Measurements from ENCODE around the gene ACOT11. TPM values are rescaled to one million over a fixed set of nuclear protein-coding genes. Genes with fewer than 3 reads are reported as not detected.

ACOT11 gene
- 6.9 and 7.2 TPM in 2 replicates for polyA plus RNA-seq (2012; rRNA removed)
- polyA plus RNA-seq (2012; cell fraction: cytosol; rRNA removed), result 2.2 and 3.3 TPM in 2 replicates
- polyA plus RNA-seq (2012; cell fraction: nucleus; rRNA removed), result 18.0 and 20.4 TPM in 2 replicates

GRCh38 chr1:54547601-54548388 lies at the start of gene ACOT11:
Gene ACOT11, plus strand, starts transcription at chr1:54548228. Its CDS starts 82 bp downstream, at chr1:54548310.
- peak; percentile 93 for DNase-seq
- H2AFZ ChIP-seq (ENCODE audit: low read depth), result peak within 1 kb of the TSS; percentile 92
- POLR2A ChIA-PET, result interaction anchor here (0.6 to 1.9 kb wide), 10 partner anchors 12 to 495 kb away, joined by 3 to 13 read pairs (median 4); partner anchors contain the start of gene TMEM59
- TF ChIP-seq MXI1 (IDR thresholded peaks at IDR 0.05; ENCODE audit: low read depth, low read length) (peak; percentile 59; the same call in 1 of the 2 replicates), RCOR1 (IDR thresholded peaks at IDR 0.05; ENCODE audit: low read length) (peak; percentile 90), YY1 (IDR thresholded peaks at IDR 0.05; ENCODE audit: low read depth) (peak; percentile 54; the same call in 1 of the 2 replicates), PBX3 (IDR thresholded peaks at IDR 0.05) (peak; percentile 97), USF1 (IDR thresholded peaks at IDR 0.05; ENCODE audit: borderline replicate concordance, low read depth) (peak; percentile 17), TCF12 (IDR thresholded peaks at IDR 0.05) (peak; percentile 99), EP300 (IDR thresholded peaks at IDR 0.05; ENCODE audit: borderline replicate concordance in 1 of 2, low read depth in 1 of 2, low read length in 1 of 2) (peak; percentile 91 to 93; a peak in 3 of 4 replicates), POLR2AphosphoS5 (IDR thresholded peaks at IDR 0.05; ENCODE audit: low read depth, low read length) (peak; percentile 71), TAF1 (IDR thresholded peaks at IDR 0.05; ENCODE audit: borderline replicate concordance, low read depth, low read length) (peak; percentile 58), GATA2 (CRISPR knock-in tag; IDR thresholded peaks at IDR 0.05) (no peak; the same call in 1 of the 2 replicates), FOXM1 (IDR thresholded peaks at IDR 0.05; ENCODE audit: low read depth) (peak; percentile 67; the same call in 1 of the 2 replicates), NRF1 (IDR thresholded peaks at IDR 0.05; ENCODE audit: low read depth, low read length) (no peak), MAX (IDR thresholded peaks at IDR 0.05; ENCODE audit: low read depth) (no peak), FOSL2 (IDR thresholded peaks at IDR 0.05; ENCODE audit: borderline replicate concordance, low read depth) (peak; percentile 40; the same call in 1 of the 2 replicates), SIN3A (IDR thresholded peaks at IDR 0.05; ENCODE audit: borderline replicate concordance, low read depth, low read length) (peak; percentile 39; the same call in 1 of the 2 replicates), RAD21 (IDR thresholded peaks at IDR 0.05; ENCODE audit: low read length) (peak; percentile 64), MEF2A (IDR thresholded peaks at IDR 0.05; ENCODE audit: borderline replicate concordance, low read depth) (no peak), JUND (IDR thresholded peaks at IDR 0.05) (peak; percentile 55; the same call in 1 of the 2 replicates), IRF3 (IDR thresholded peaks at IDR 0.05; ENCODE audit: low read depth, low read length) (no peak), REST (IDR thresholded peaks at IDR 0.05; ENCODE audit: low read depth, low read length) (no peak), RFX5 (IDR thresholded peaks at IDR 0.05; ENCODE audit: low read length) (no peak), GABPA (IDR thresholded peaks at IDR 0.05; ENCODE audit: low read depth) (no peak), USF2 (IDR thresholded peaks at IDR 0.05; ENCODE audit: borderline replicate concordance, low read depth, low read length) (no peak)

More at GRCh38 chr1:54547601-54548388, at the start of gene ACOT11:
- no peaks in the 10 kb centered on the region for H3K9me2 ChIP-seq
- H3K9ac ChIP-seq, result peak within 1 kb of the TSS; percentile 66
- peak within 1 kb of the TSS; percentile 78 for H3K4me2 ChIP-seq
- WGBS (ENCODE audit: low lambda C conversion rate), result 17% methylated on average over 20 of the region's 25 CpGs
- no peaks in the 10 kb centered on the region; the same call in 1 of the 2 replicates for H3K79me2 ChIP-seq (ENCODE audit: insufficient read depth)
- no peaks in the 10 kb centered on the region for H3K27me3 ChIP-seq (ENCODE audit: insufficient read depth)
- no peaks in the 10 kb centered on the region for H4K20me1 ChIP-seq (ENCODE audit: insufficient read depth)
- H3K9me3 ChIP-seq, result no peaks in the 10 kb centered on the region
- H3F3A ChIP-seq (replicated peaks; ENCODE audit: insufficient read depth), result peaks cover 18% of the 10 kb centered on the region
- peak within 1 kb of the TSS; percentile 41 to 44; a peak in 3 of 4 replicates for H3K4me3 ChIP-seq (ENCODE audit: low read depth in 2 of 2, low read length in 1 of 2)
- H3K4me1 ChIP-seq (ENCODE audit: control insufficient read depth in 1 of 2, insufficient read depth in 2 of 2, low read depth in 1 of 2, low read length in 1 of 2), result peaks cover 28 to 64% of the 10 kb centered on the region in 2 experiments
- no peaks in the 10 kb centered on the region for H3K36me3 ChIP-seq (replicated peaks in 1 of 2; ENCODE audit: control insufficient read depth in 1 of 2, insufficient read depth in 2 of 2, low read length in 1 of 2)
- CTCF ChIA-PET, result interaction anchor here (0.6 to 3.4 kb wide), 49 partner anchors 9 to 687 kb away, joined by 3 to 40 read pairs (median 4); partner anchors contain the start of genes CYB5RL, MRPL37 and SSBP3
- H3K27ac ChIP-seq (ENCODE audit: low read depth in 2 of 2, low read length in 1 of 2), result peak within 1 kb of the TSS; percentile 82 to 96
